Memory B cell (primary cell): Measurements from ENCODE around the gene WASL.
"Not testable (repeated sequence)": the region's sequence is repeated elsewhere in the genome, so short reads cannot be mapped to it uniquely, and the experiment has no call there.

Source experiments
- ATAC-seq: fragments of 150-1000 bp; cut with Tn5 transposase; 2 replicates; pipeline ENCODE4 v1.10.0; 2021; ENCODE audit warnings: low read depth, mild to moderate bottlenecking, moderate library complexity
- DNase-seq, 2 donors: peaks; one replicate each; pipeline ENCODE4 v3.0.0; 2022; ENCODE audit warnings: low spot score in 2 of 2
- H3K27ac Mint-ChIP-seq: one replicate; pipeline ENCODE4 v1.8.0; 2022; ENCODE audit warnings: mild to moderate bottlenecking, moderate library complexity, mixed read lengths
- H3K27me3 Mint-ChIP-seq: one replicate; pipeline ENCODE4 v1.8.0; 2022; ENCODE audit warnings: mixed read lengths
- H3K36me3 Mint-ChIP-seq: one replicate; pipeline ENCODE4 v1.8.0; 2022; ENCODE audit warnings: mild to moderate bottlenecking, mixed read lengths
- H3K4me1 Mint-ChIP-seq: one replicate; pipeline ENCODE4 v1.8.0; 2022; ENCODE audit warnings: mixed read lengths
- H3K4me3 Mint-ChIP-seq: one replicate; pipeline ENCODE4 v1.8.0; 2022; ENCODE audit warnings: mild to moderate bottlenecking, moderate library complexity, mixed read lengths
- H3K9me3 Mint-ChIP-seq: one replicate; pipeline ENCODE4 v1.8.0; 2022; ENCODE audit warnings: mixed read lengths

Gene WASL

GRCh38 chr7:123735539-123735938 lies 13.3 kb downstream of the WASL start:
- Mint-ChIP-seq H3K4me3 (no peak overlapping the region), H3K27me3 (no peaks in the 10 kb centered on the region), H3K9me3 (peaks cover 7% of the 10 kb centered on the region), H3K27ac (no peak overlapping the region), H3K36me3 (peaks cover 33% of the 10 kb centered on the region), H3K4me1 (peaks cover 25% of the 10 kb centered on the region)
- DNase-seq, result no peak
- ATAC-seq, result no peak

- peaks cover 7% of the 10 kb centered on the region for H3K9me3 Mint-ChIP-seq
- no peaks in the 10 kb centered on the region for H3K27me3 Mint-ChIP-seq
- no peak overlapping the region for H3K27ac Mint-ChIP-seq
- ATAC-seq, result no peak
- no peak overlapping the region for H3K4me3 Mint-ChIP-seq
- no peak for DNase-seq
- H3K4me1 Mint-ChIP-seq, result peaks cover 25% of the 10 kb centered on the region
- peaks cover 33% of the 10 kb centered on the region for H3K36me3 Mint-ChIP-seq
Observed at GRCh38 chr7:123734498-123734897, 14.3 kb downstream of the WASL start.

- H3K36me3 Mint-ChIP-seq, result peaks cover 30% of the 10 kb centered on the region
- H3K4me3 Mint-ChIP-seq, result no peak overlapping the region
- no peak overlapping the region for H3K27ac Mint-ChIP-seq
- no peak for ATAC-seq
- DNase-seq, result no peak
- peaks cover 21% of the 10 kb centered on the region for H3K4me1 Mint-ChIP-seq
- H3K27me3 Mint-ChIP-seq, result no peaks in the 10 kb centered on the region
- H3K9me3 Mint-ChIP-seq, result peaks cover 7% of the 10 kb centered on the region
Observed at GRCh38 chr7:123732413-123733091, 16.3 kb downstream of the WASL start.

- Mint-ChIP-seq H3K4me1 (peaks cover 30% of the 10 kb centered on the region), H3K4me3 (no peak overlapping the region), H3K9me3 (peaks cover 2% of the 10 kb centered on the region), H3K36me3 (peaks cover 21% of the 10 kb centered on the region), H3K27me3 (no peaks in the 10 kb centered on the region), H3K27ac (no peak overlapping the region)
- DNase-seq (no peak), ATAC-seq (no peak)
Observed at GRCh38 chr7:123729218-123729578, 19.6 kb downstream of the WASL start.

DNA sequence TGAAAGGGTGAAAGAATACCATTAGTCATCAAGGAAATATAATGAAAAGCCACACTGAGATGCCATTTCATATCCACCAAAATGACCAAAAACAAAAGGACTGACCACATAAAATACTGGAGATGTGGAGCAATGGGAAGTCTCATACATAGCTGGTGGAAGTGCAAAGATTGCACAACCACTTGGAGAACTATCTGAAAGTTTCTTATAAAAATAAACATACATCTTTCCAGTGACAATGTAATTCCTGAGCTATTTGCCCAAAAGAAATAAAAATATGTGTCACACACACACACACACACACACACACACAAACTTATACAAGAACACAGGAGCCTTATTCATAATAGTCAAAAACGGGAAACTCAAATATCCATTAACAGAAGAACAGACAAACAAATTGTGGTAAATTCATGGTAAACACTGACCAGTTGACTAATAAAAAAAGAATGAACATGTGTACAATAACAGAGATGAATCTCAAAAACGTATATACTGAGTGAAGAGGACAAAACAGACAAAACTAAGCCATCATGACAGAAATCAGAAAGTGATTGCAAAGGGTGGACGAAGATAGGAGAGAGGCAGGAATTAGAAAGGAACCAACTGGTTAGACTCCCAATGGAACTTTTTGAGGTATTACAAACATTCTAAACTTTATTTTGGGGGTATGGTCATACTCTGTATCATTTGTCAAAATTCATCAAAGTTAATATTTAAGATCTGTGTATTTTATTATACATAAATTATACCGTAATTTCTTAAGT lies 21.5 kb downstream of the WASL start:
- no peak for ATAC-seq
- no peaks in the 10 kb centered on the region for H3K9me3 Mint-ChIP-seq
- H3K4me3 Mint-ChIP-seq, result no peak overlapping the region
- H3K27ac Mint-ChIP-seq, result no peak overlapping the region
- H3K36me3 Mint-ChIP-seq, result peaks cover 11% of the 10 kb centered on the region
- DNase-seq, result no peak
- H3K4me1 Mint-ChIP-seq, result peaks cover 27% of the 10 kb centered on the region
- no peaks in the 10 kb centered on the region for H3K27me3 Mint-ChIP-seq

- peaks cover 21% of the 10 kb centered on the region for H3K4me1 Mint-ChIP-seq
- no peak for ATAC-seq
- H3K4me3 Mint-ChIP-seq, result no peak overlapping the region
- H3K9me3 Mint-ChIP-seq, result no peaks in the 10 kb centered on the region
- no peaks in the 10 kb centered on the region for H3K27me3 Mint-ChIP-seq
- H3K27ac Mint-ChIP-seq, result no peak overlapping the region
- peaks cover 8% of the 10 kb centered on the region for H3K36me3 Mint-ChIP-seq
- no peak for DNase-seq
Observed at GRCh38 chr7:123725586-123726171, 23.1 kb downstream of the WASL start.

- ATAC-seq (no peak), DNase-seq (no peak)
- Mint-ChIP-seq H3K27me3 (no peaks in the 10 kb centered on the region), H3K4me1 (peaks cover 23% of the 10 kb centered on the region), H3K36me3 (peaks cover 8% of the 10 kb centered on the region), H3K27ac (no peak overlapping the region), H3K4me3 (no peak overlapping the region), H3K9me3 (no peaks in the 10 kb centered on the region)
Observed at GRCh38 chr7:123724817-123725253, 24.0 kb downstream of the WASL start.

- ATAC-seq (no peak), DNase-seq (no peak)
- Mint-ChIP-seq H3K27ac (no peak overlapping the region), H3K4me1 (peaks cover 30% of the 10 kb centered on the region), H3K36me3 (peaks cover 11% of the 10 kb centered on the region), H3K4me3 (no peak overlapping the region), H3K27me3 (no peaks in the 10 kb centered on the region), H3K9me3 (no peaks in the 10 kb centered on the region)
Observed at GRCh38 chr7:123723913-123724312, 24.9 kb downstream of the WASL start.

DNA sequence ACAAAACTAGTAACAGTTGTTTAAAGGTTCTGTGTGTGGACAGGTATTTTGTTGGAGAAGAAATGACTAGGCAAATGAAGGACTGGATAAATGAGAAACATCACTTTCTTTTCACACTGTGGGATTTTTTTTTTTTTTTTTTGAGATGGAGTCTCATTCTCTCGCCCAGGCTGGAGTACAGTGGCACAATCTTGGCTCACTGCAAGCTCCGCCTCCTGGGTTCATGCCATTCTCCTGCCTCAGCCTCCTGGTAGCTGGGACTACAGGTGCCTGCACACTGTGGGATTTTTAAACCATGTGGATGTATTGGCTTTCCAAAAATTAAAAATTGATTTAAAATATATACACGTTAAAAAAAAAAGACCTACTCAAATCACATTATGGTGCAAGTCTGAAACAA lies 28.3 kb downstream of the WASL start:
- not testable (repeated sequence) for H3K4me3 Mint-ChIP-seq, H3K9me3 Mint-ChIP-seq, H3K36me3 Mint-ChIP-seq, DNase-seq, H3K27ac Mint-ChIP-seq, H3K27me3 Mint-ChIP-seq, ATAC-seq
- H3K4me1 Mint-ChIP-seq, result peaks cover 26% of the 10 kb centered on the region

DNA sequence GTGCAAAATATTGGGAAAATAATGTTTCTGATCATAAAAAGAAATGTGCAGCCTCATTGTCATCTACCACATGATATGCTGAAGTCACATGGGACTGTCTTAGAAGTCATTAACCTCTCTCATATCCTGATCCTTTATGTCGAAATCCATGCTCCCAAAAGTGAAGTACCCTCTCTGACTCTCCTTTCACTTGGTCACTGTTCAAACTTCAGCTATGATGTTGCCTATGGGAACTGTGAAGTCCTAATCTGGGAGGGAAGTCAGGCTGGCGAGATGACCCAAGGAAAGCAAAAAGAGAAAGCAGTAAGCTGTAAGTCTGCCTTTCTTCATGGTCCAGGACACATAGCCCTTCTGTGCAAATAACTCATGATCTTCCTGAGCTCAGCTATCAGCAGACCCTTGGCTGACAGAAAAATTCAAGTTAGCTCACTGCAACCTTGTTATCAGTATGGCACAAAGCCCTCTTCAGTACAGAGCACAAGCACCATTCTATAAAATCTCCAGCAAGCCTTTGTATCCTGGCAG lies 29.5 kb downstream of the WASL start:
- Mint-ChIP-seq H3K36me3 (peaks cover 12% of the 10 kb centered on the region), H3K27me3 (no peaks in the 10 kb centered on the region), H3K27ac (no peak overlapping the region), H3K4me1 (peaks cover 30% of the 10 kb centered on the region), H3K4me3 (no peak overlapping the region), H3K9me3 (no peaks in the 10 kb centered on the region)
- ATAC-seq, result no peak
- no peak for DNase-seq

DNA sequence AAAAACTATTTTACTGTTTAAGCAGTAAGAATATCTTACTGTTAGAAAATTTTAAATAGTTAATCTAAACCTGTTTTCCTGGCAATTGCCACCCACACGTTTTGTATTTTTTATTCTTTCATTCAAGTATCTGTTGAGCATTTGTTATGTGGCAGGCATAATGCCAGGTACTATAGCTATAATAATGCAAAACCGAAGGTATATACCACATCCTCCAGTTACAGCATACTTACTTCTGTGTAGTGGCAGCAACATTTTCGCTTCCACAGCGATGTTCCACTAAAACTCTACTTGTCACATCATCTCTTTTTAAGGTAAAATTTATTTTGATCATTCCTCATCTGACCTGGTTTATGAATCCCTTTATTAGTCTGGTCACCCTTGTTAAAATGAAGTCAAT lies 30.0 kb downstream of the WASL start:
- no peak for DNase-seq
- H3K27me3 Mint-ChIP-seq, result no peaks in the 10 kb centered on the region
- no peak overlapping the region for H3K4me3 Mint-ChIP-seq
- ATAC-seq, result no peak
- peaks cover 14% of the 10 kb centered on the region for H3K36me3 Mint-ChIP-seq
- H3K4me1 Mint-ChIP-seq, result peaks cover 31% of the 10 kb centered on the region
- H3K27ac Mint-ChIP-seq, result no peak overlapping the region
- no peaks in the 10 kb centered on the region for H3K9me3 Mint-ChIP-seq

DNA sequence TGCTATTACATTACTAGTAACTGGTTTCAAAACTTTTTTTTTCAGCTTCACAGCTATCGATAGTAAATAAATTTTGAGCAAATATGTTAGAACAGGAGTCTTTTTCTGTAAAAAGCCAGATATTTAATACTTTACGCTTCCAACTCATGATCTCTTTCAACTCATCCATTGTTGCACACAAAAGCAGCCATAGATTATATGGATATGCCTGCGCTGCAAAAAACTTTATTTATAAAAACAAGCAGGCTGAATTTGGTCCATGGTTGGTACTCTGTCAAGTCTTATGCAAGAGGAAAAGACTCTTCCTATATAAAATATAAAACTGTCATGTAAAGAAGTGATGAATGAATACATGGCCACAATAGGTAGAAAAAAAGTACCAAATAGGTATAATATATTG lies 31.1 kb downstream of the WASL start:
- peaks cover 34% of the 10 kb centered on the region for H3K4me1 Mint-ChIP-seq

GRCh38 chr7:123716877-123717276 lies 31.9 kb downstream of the WASL start:
- DNase-seq (no peak), ATAC-seq (no peak)
- no peaks in the 10 kb centered on the region for H3K27me3 Mint-ChIP-seq
- no peak overlapping the region for H3K4me3 Mint-ChIP-seq
- H3K36me3 Mint-ChIP-seq, result peaks cover 14% of the 10 kb centered on the region
- H3K27ac Mint-ChIP-seq, result no peak overlapping the region
- H3K9me3 Mint-ChIP-seq, result no peaks in the 10 kb centered on the region
- H3K4me1 Mint-ChIP-seq, result peaks cover 36% of the 10 kb centered on the region

More for the DNA sequence above, 31.1 kb downstream of the WASL start:
- Mint-ChIP-seq H3K27me3 (no peaks in the 10 kb centered on the region), H3K36me3 (peaks cover 14% of the 10 kb centered on the region), H3K27ac (no peak overlapping the region), H3K4me3 (no peak overlapping the region), H3K9me3 (no peaks in the 10 kb centered on the region)
- no peak for DNase-seq
- ATAC-seq, result no peak

GRCh38 chr7:123715799-123716198 lies 33.0 kb downstream of the WASL start:
- Mint-ChIP-seq H3K9me3 (no peaks in the 10 kb centered on the region), H3K4me3 (no peak overlapping the region), H3K36me3 (peaks cover 14% of the 10 kb centered on the region), H3K4me1 (peaks cover 33% of the 10 kb centered on the region), H3K27ac (no peak overlapping the region), H3K27me3 (no peaks in the 10 kb centered on the region)
- ATAC-seq, result no peak
- DNase-seq, result no peak
